GM12892 (cell line): ENCODE results near the gene NOL6.
"Not testable (repeated sequence)": the region's sequence is repeated elsewhere in the genome, so short reads cannot be mapped to it uniquely, and the experiment has no call there.

Experiments
- POLR2A ChIP-seq: IDR thresholded peaks from 2 replicates; pipeline ENCODE4 v1.6.1; 2011; ENCODE audit warnings: low read depth, low read length, control low read depth
- POLR2AphosphoS5 ChIP-seq: IDR thresholded peaks from 2 replicates; pipeline ENCODE4 v1.6.1; 2011; ENCODE audit warnings: low read depth, low read length, control low read depth
- TAF1 ChIP-seq: IDR thresholded peaks from 2 replicates; pipeline ENCODE4 v1.6.1; 2011; ENCODE audit warnings: low read depth, mild to moderate bottlenecking, control low read depth, low read length, borderline replicate concordance

GRCh38 chr9:33517934-33518577 lies 44.3 kb upstream of the NOL6 start:
- not testable (repeated sequence) for TF ChIP-seq POLR2A, POLR2AphosphoS5, TAF1
